ENCODE results near the gene RFC1. TPM values are rescaled to one million over a fixed set of nuclear protein-coding genes. Genes with fewer than 3 reads are reported as not detected.
"Not testable (repeated sequence)": the region's sequence is repeated elsewhere in the genome, so short reads cannot be mapped to it uniquely, and the experiment has no call there.

The RFC1 gene
- total RNA-seq, 1 donor from 2014 or later = 33.9 TPM

GRCh38 chr4:39363773-39364393 lies 2.3 kb downstream of the RFC1 start:
- no peak for DNase-seq (ENCODE audit: extremely low spot score in 2 of 2)
- Histone ChIP-seq H3K27ac (no peak overlapping the region), H3K9me3 (no peaks in the 10 kb centered on the region), H3K36me3 (no peaks in the 10 kb centered on the region), H3K27me3 (no peaks in the 10 kb centered on the region), H3K4me3 (no peak overlapping the region), H3K4me1 (peaks cover 15% of the 10 kb centered on the region)
- intact Hi-C loops (cut with DNase I) = no loop called here
- TF ChIP-seq POLR2A (IDR thresholded peaks at IDR 0.05) (no peak), CTCF (IDR thresholded peaks at IDR 0.05) (no peak), POLR2AphosphoS5 (IDR thresholded peaks at IDR 0.05; ENCODE audit: insufficient read depth in 1 of 2, low read depth in 1 of 2) (no peak)

GRCh38 chr4:39362827-39363226 lies 3.3 kb downstream of the RFC1 start:
- Histone ChIP-seq H3K27me3 (no peaks in the 10 kb centered on the region), H3K4me1 (peaks cover 15% of the 10 kb centered on the region), H3K4me3 (no peak overlapping the region), H3K27ac (no peak overlapping the region), H3K9me3 (no peaks in the 10 kb centered on the region), H3K36me3 (no peaks in the 10 kb centered on the region)
- no peak for DNase-seq (ENCODE audit: extremely low spot score in 2 of 2)
- TF ChIP-seq CTCF (IDR thresholded peaks at IDR 0.05) (no peak), POLR2A (IDR thresholded peaks at IDR 0.05) (no peak), POLR2AphosphoS5 (IDR thresholded peaks at IDR 0.05; ENCODE audit: insufficient read depth in 1 of 2, low read depth in 1 of 2) (no peak)
- intact Hi-C loops (cut with DNase I) = no loop called here

DNA sequence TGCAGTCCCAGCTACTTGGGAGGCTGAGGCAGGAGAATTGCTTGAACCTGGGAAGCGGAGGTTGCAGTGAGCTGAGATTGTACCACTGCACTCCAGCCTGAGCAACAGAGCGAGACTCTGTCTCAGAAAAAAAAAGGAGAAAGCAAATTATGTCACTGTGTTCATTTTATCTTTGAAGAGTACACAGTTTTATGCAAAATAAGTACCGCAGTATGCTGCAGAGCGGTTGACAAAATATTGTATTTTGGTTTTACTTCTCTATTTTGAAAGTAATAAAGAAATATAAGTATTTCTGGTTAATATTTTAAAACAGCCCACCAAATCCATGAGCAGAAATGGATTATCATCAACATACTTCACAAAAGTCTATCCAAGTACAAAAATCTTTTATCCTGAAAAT lies 5.6 kb downstream of the RFC1 start:
- H3K4me3 ChIP-seq; DNase-seq (ENCODE audit: extremely low spot score in 2 of 2); H3K27ac ChIP-seq; intact Hi-C loops (cut with DNase I); H3K27me3 ChIP-seq; H3K36me3 ChIP-seq; H3K9me3 ChIP-seq: not testable (repeated sequence)
- H3K4me1 ChIP-seq = peaks cover 24% of the 10 kb centered on the region

DNA sequence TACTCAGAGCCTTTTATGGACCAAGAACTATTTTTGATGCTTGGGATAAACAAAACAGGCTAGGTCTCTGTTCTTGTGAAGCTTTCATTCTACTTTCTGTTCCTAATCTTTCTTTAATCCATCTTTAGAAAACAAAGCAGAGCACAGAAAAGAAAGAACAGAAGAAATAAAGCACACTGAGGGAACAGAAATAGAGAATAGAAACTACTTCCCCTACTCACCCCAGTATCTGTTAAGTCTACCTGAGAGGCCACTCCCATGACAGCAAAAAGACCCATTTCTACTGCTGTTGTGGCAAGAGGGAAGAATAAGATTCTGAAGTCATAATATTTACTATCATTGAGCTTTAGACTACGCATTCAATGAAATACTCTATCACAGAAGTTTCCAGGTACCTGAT lies 9.2 kb downstream of the RFC1 start:
- Histone ChIP-seq H3K36me3 (no peaks in the 10 kb centered on the region), H3K4me3 (no peak overlapping the region), H3K4me1 (peaks cover 34% of the 10 kb centered on the region), H3K9me3 (no peaks in the 10 kb centered on the region), H3K27ac (no peak overlapping the region), H3K27me3 (no peaks in the 10 kb centered on the region)
- no peak for DNase-seq (ENCODE audit: extremely low spot score in 2 of 2)
- TF ChIP-seq POLR2AphosphoS5 (IDR thresholded peaks at IDR 0.05; ENCODE audit: insufficient read depth in 1 of 2, low read depth in 1 of 2) = no peak
- no peak for TF ChIP-seq CTCF (IDR thresholded peaks at IDR 0.05)
- TF ChIP-seq POLR2A (IDR thresholded peaks at IDR 0.05) = no peak
- intact Hi-C loops (cut with DNase I) = no loop called here

- H3K36me3 ChIP-seq = peaks cover 0 to 16% of the 10 kb centered on the region in 2 donors
- H3K4me1 ChIP-seq = peaks cover 34% of the 10 kb centered on the region
- no peaks in the 10 kb centered on the region for H3K9me3 ChIP-seq
- peak overlapping the region; percentile 79 for H3K27ac ChIP-seq
- no peaks in the 10 kb centered on the region for H3K27me3 ChIP-seq
- DNase-seq (ENCODE audit: extremely low spot score in 2 of 2) = no peak
- intact Hi-C loops (cut with DNase I) = no loop called here
- no peak for TF ChIP-seq CTCF (IDR thresholded peaks at IDR 0.05)
- peak overlapping the region; percentile 36 to 38 for H3K4me3 ChIP-seq
These were observed 12.0 kb downstream of the RFC1 start for GRCh38 chr4:39354254-39354552.
